Epidermal melanocyte (primary cell): Measurements from ENCODE around the gene FCHSD2.
"Not testable (repeated sequence)": the region's sequence is repeated elsewhere in the genome, so short reads cannot be mapped to it uniquely, and the experiment has no call there.

ENCODE experiments used
- DNase-seq: peaks from one replicate; pipeline ENCODE4 v3.0.0; 2011; ENCODE audit warnings: low spot score; ENCODE audit not compliant: insufficient read length

Gene FCHSD2

GRCh38 chr11:72824811-72825505, 317.2 kb downstream of the FCHSD2 start:
- DNase-seq, result no peak

- no peak for DNase-seq
These were observed 318.1 kb downstream of the FCHSD2 start for GRCh38 chr11:72824020-72824419.

- DNase-seq, result no peak
These were observed 318.9 kb downstream of the FCHSD2 start for GRCh38 chr11:72823105-72823804.

GRCh38 chr11:72821920-72822799, 320.0 kb downstream of the FCHSD2 start:
- DNase-seq, result peak; percentile 81

GRCh38 chr11:72821221-72821919, 320.7 kb downstream of the FCHSD2 start:
- DNase-seq, result no peak

GRCh38 chr11:72820439-72821139, 321.5 kb downstream of the FCHSD2 start:
- no peak for DNase-seq

GRCh38 chr11:72818971-72819370, 323.1 kb downstream of the FCHSD2 start:
- DNase-seq, result no peak

DNA sequence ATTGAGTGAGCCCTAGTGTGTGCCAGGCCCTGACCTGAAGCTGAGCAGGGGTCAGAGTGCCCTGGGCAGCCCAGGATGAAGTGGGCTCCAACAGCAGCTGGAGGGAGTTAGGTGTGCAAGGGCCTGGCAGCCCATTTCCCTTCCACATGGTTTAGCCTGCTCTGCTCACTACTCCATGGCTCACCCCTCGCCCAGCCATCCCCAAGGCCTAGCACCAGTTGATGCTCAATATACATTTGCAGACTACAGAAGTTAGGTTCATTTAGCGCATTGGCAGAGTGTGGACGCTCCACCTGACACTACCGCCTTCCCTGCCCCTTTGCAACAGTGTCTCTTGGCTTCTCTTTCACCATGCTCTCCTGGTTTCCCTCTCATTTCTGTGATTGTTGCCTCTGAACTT, 324.2 kb downstream of the FCHSD2 start:
- no peak for DNase-seq

DNA sequence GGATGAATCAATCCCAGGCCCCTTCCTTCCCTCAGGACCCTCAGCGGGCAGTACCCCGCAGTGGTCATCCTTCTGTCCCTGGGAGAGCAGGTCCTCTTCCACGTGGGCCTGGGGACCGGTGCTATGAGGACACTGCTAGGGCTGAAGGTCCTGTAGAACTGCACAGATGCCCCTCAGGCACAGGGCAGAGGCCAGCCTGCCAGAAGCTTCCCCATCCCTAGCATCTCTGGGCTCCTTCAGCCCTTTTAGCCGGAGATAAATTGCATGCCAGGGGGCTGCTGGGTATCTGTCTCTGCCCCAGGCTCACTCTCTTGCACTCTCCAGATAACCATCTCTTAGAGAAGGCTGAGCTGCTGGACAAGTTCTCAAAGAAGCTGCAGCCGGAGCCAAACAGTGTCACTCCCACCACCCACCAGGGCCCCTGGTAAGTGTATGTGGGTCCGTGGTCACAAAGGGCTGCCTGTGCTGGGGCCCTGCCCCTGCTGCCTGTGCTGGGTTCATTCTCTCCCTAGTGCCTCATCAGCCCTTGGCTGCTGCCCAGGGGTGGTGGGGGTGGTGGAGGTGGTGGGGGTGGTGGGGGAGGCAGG, 325.6 kb downstream of the FCHSD2 start:
- DNase-seq, result no peak

DNA sequence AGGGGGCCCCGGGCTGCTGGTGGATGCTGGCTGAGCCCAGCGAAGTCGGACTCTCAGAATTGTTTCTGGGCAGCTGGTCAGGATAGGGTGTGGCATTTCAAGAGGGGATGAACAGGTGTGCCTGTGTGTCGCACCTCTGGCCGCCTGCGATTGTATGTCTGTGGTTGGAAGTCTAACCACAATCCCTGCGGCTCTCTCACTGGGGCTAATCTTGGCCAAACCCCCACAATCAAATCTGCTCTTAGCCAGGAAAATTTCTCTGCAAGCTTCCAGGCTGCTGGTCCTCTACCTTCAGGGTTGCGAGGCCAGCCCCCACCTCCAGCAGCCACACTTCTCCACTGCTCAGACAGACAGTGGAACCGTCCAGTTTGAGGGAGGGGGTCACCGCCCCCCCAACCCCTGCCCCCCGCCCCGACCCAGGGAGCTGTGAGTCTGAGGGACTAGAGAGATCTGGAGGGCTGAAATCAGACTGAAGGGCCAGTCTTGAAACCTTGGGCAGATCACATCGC, 327.0 kb downstream of the FCHSD2 start:
- DNase-seq, result no peak

DNA sequence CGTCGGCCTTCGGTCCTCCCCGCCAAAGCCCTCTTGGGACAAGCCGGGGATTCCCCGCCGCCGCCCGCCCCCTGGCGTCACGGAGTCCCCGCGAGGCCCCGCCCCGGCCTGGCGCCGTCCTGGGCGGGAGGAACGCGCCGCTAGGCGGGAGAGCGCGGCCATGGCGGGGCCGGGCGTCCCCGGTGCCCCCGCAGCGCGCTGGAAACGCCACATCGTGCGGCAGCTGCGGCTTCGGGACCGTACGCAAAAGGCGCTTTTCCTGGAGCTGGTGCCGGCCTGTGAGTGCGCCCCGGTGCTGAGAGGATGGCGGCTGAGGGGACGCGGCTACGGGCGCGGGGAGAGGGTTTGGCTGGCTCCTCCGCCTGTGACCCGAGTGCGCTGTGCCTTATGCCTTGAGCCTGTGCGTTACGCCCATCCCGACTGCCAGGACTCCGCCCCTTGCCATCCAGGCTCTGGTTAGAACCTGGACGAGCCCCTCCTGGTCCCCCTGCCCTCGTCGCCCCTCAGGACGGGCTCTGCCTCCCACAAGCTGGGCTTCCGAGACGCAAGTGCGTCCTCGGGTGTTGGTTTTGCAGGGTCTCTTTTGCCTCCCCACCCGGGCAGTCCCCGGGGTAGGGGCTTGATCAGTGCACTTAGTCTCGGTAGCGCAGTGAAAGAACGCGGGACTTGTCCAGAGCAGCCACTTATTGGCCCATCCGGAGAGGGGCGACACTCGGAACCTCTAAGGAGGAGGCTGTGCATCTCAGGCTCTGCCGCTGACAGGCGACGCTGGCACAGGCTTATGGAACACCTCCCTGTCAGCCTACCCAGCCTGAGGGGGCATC, 327.6 kb downstream of the FCHSD2 start, which contains the start of gene ATG16L2:
Gene ATG16L2, plus strand, starts transcription at position 126 of the 824 bp plus-strand sequence. Its CDS starts 35 bp downstream, at position 161.
- DNase-seq, result peak; percentile 94

DNA sequence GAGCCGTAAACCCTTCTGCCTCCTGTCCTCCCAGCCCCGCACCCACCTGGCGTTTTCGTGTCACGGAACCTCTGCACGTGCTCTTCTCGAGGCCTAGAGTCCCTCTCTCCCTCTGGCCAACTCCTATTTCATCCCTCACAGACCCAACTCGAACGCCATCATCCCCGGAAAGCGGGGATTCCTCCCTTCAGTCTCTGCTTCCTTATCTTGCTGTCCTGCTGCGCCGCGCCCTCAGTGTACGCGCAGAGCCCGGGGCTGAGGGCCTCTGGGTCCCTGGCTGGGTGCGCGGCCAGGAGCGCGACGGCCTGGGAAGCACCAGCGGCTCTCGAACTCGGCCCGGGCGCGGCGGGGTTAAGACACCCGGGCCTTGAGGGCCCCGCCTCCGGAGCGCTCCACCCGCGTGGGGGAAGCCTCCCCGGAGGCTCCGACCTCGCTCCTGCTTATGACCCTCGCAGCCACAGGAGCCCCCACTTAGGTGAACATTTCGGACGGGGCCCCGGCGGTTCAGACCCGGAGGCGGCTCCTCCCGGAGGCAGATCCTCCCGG, 328.3 kb downstream of the FCHSD2 start:
- peak; percentile 82 for DNase-seq

DNA sequence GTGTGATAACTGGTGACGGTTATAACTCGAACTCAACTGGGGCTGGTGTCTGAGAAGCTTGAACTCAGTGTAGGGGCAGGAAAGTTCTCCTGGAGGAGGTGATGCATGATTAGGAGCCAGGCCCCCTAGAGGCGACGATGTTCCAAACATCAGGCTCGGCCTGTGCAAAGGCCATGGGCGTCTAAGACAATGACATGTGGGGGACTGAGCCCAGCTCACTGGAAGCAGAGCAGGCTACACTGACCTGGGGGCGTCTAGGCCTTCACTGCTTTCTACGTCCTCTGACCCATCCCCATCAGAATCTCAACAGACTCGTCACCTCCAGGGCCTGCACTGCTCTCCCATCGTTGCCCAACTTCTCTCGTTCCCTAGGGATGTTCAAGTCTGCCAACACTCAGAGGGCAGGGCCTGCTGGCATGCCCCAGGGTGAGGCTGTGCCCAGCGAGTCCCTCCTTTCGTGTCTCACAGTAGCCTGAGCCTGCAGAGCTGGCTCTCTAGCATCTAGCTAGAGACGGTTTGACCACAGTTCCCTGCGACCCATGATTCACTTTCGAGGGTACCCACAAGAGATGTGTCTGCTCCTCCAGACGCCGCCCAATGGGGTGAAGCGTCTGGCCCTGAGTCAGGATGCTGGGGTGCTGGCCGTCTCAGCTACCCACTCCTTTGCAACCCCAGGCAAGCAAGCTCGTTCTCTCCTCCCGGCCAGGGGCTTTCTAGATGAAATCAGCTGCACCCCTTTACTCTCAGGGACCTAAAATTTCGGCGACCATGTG, 329.0 kb downstream of the FCHSD2 start:
- peak; percentile 64 for DNase-seq

GRCh38 chr11:72812604-72812966, 329.5 kb downstream of the FCHSD2 start:
- no peak for DNase-seq

- DNase-seq, result not testable (repeated sequence)
These were observed 330.4 kb downstream of the FCHSD2 start for GRCh38 chr11:72811686-72812085.

DNA sequence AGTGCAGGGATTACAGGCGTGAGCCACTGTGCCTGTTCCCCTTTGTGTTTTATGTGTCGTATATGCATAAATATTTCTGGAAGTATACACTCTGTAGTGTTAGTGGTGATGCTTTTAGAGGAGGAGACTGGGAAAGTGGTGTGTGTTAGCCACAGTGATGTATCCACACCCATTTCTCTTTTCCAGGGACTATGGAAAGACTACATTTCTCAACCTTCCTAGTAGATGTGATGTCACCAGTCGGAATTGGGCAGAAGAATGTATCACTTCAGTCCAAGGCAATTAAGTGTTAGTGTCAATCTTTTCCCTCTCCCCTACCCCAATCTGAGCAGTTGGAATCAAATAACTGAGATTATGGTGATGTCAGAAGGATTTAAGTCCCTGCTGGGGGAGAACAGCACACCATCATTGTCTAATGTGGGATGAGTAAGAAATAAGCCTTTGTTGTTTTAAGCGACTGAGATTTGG, 333.8 kb downstream of the FCHSD2 start:
- DNase-seq, result no peak

DNA sequence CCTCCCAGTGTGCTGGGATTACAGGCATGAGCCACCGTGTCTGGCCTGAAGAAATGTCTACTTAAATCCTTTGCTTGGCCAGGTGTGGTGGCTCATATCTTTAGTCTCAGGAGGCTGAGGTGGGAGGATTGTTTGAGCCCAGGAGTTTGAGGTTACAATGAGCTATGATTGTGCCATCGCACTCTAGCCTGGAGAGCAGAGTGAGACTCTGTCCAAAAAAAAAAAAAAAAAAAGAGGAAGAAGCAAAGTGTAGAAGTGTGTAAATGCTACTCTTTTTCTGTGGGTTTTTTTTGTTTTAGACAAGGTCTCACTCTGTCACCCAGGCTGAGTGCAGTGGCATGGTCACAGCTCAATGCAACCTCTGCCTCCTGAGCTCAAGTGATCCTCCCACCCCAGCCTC, 334.3 kb downstream of the FCHSD2 start:
- no peak for DNase-seq
